SJCRH30 (cell line): ENCODE results near the gene NR3C1. TPM values are rescaled to one million over a fixed set of nuclear protein-coding genes. Genes with fewer than 3 reads are reported as not detected.

ENCODE experiments used
- DNase-seq, 2 experiments: peaks; one replicate each; pipeline ENCODE4 v3.0.0-alpha.2; 2015 to 2020
- H3K27ac ChIP-seq: fragments of 250-450 bp; sonication (Bioruptor Pico); 2 replicates; pipeline ENCODE4 v1.5.1; 2020; ENCODE audit warnings: mild to moderate bottlenecking, moderate library complexity
- H3K27me3 ChIP-seq: fragments of 250-450 bp; sonication (Bioruptor Pico); 2 replicates; pipeline ENCODE4 v1.5.1; 2020; ENCODE audit warnings: mild to moderate bottlenecking, moderate library complexity
- H3K36me3 ChIP-seq: fragments of 250-450 bp; sonication (Bioruptor Pico); 2 replicates; pipeline ENCODE4 v1.5.1; 2020; ENCODE audit warnings: mild to moderate bottlenecking, moderate library complexity
- H3K4me1 ChIP-seq: fragments of 250-450 bp; sonication (Bioruptor Pico); 2 replicates; pipeline ENCODE4 v1.5.1; 2020; ENCODE audit warnings: mild to moderate bottlenecking, moderate library complexity
- H3K4me3 ChIP-seq: fragments of 250-450 bp; sonication (Bioruptor Pico); 2 replicates; pipeline ENCODE4 v1.5.1; 2020; ENCODE audit warnings: mild to moderate bottlenecking, moderate library complexity
- H3K9me3 ChIP-seq: fragments of 250-450 bp; sonication (Bioruptor Pico); replicated peaks from 2 replicates; pipeline ENCODE4 v1.5.1; 2020; ENCODE audit warnings: mild to moderate bottlenecking, moderate library complexity
- total RNA-seq: library from RNA; depleted of rRNA; stranded (reverse); fragments of >200 nt; shearing (Covaris generic); gene quantifications from 2 replicates; pipeline ENCODE4 v1.2.3, GENCODE V29; 2014

Gene NR3C1
- total RNA-seq, 1 experiment from 2014 or later, result 31.9 TPM

GRCh38 chr5:143406408-143406807 lies 2.9 kb upstream of the NR3C1 start:
- H3K27me3 ChIP-seq, result no peaks in the 10 kb centered on the region
- no peak for DNase-seq
- no peaks in the 10 kb centered on the region for H3K36me3 ChIP-seq
- H3K4me3 ChIP-seq, result peak overlapping the region; percentile 77
- H3K27ac ChIP-seq, result no peak overlapping the region
- H3K9me3 ChIP-seq, result no peaks in the 10 kb centered on the region; the same call in 1 of the 2 replicates
- H3K4me1 ChIP-seq, result no peaks in the 10 kb centered on the region; the same call in 1 of the 2 replicates

DNA sequence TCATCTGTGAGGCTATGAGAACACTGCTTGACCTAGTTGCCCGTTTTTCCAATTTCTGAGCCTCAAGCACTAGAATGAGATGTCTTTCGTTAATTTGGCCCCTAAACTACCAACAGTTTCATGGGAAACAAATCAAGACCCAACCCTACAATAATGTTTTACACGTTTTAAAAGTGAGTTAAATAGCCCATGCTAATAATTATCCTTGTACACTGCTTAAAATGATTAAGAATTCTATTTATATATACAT lies 2.3 kb upstream of the NR3C1 start:
- Histone ChIP-seq H3K4me3 (peak overlapping the region; percentile 77), H3K36me3 (no peaks in the 10 kb centered on the region), H3K4me1 (no peaks in the 10 kb centered on the region; the same call in 1 of the 2 replicates), H3K27ac (peak overlapping the region; percentile 97), H3K27me3 (no peaks in the 10 kb centered on the region), H3K9me3 (no peaks in the 10 kb centered on the region)
- no peak for DNase-seq

DNA sequence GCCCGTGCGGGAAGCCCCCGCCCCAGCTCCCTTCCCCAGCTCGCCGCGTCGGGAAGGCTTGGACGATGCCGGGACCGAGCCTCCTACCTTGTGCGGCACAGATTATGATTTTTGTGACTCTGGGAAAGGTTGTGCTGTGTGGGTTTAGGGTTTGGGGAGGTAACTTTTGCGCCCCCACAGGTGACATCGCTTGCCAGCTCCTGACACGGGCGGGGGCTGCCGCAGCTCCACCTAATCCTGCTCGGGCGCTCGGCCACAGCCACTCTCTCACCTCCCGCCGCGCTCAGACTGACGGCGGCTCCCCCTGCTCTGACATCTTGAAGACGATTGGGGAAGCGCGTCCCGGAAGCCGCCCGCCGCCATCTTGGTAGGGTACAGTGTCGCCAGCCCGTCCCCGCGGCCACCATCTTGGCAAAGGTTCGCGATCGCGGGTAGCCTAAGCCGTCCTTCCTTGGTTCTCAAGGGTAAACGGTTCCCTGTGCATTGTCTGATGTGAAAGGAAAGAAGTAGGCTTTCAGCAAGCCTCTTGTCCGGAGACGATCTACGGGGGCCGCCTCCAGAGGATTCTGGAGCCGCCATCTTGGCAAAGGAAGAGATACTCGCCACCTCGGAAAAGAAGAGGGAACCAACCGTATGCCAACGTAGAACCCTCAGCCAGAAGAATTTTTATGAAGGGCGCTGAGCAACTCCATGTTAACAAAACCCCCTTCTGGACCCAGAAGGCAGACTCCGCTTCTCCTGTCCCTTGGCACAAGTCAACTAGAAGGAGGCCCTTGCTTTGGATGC lies 1.8 kb upstream of the NR3C1 start:
- Histone ChIP-seq H3K9me3 (no peaks in the 10 kb centered on the region), H3K4me1 (no peaks in the 10 kb centered on the region; the same call in 1 of the 2 replicates), H3K27me3 (no peaks in the 10 kb centered on the region), H3K36me3 (no peaks in the 10 kb centered on the region; the same call in 1 of the 2 replicates), H3K27ac (peak overlapping the region; percentile 97), H3K4me3 (peak overlapping the region; percentile 77)
- DNase-seq, result peak; percentile 83 to 89

DNA sequence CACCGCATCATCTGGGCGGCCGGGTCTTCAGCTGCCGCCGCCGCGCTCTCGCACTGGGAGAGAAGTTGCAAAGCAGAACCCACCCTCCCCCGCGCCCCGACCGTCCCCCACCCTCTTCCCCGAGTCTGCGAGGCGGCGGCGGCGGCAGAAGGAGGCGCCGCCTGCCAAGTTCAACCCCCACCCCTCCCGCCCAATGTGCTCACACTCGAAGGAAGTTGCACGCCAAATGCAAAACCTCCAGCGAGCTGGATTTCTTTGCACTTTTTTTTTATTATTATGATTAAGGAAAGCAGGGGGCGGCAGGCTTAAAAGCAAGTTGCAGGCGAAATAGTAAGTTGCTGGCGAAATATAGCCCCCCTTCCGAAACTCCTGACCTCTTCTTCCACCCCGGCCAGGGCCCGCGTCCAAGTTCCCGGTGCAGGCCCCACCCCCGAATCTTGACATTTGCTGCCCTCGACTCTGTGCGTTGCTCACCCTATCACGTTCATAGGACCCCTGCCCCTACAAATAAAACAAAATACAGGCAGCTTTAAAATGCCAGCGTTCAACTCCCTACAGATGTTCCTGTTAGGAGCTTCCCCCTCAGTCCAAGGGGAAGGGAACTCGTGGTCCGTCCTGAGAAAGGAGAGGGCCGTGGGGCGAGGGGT lies 1.1 kb upstream of the NR3C1 start:
- DNase-seq, result peak; percentile 67 to 72
- Histone ChIP-seq H3K4me3 (peak overlapping the region; percentile 77), H3K36me3 (peaks cover 3% of the 10 kb centered on the region), H3K27ac (peak overlapping the region; percentile 97), H3K4me1 (no peaks in the 10 kb centered on the region; the same call in 1 of the 2 replicates), H3K27me3 (no peaks in the 10 kb centered on the region), H3K9me3 (no peaks in the 10 kb centered on the region)

- peaks cover 14% of the 10 kb centered on the region for H3K36me3 ChIP-seq
Observed at GRCh38 chr5:143403334-143403592, 223 bp downstream of the NR3C1 start.

DNA sequence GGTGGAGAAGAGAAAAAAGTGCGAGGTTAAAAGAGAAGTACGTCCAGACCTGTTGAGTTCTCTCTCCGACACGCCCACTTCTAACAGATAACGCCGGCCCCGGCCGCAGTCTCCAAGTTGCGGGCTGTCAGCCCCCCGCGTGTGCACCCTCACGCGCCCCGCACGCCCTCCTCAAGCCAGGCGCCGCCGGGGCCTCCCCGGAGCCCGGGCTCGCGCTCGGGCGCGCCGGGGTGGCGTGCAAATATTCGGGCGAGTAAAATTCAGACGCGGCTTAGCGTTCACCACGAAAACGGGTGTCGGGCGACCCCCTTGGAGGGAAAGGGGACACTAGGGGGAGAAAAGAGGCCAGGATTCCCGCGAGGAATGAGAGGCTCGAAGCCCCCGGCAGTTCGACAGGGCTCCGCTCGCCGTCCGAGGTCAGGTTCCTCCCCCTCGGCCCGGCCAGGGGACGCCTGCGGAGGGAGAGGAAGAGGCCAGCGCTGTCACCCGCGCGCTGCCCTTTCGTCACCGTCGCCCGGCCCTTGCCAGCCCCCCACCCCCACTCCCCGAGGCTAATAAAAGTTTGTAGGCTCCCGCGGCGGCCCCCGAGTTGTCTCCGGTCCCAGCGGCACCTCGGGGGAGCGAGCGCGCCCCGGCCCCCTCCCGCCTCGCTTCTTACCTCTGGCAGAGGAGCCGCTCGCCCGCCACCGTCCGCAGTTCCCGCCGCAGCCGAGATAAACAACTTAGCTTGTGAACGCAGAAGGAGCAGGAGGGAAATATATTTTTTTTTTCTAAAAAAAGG lies 743 bp downstream of the NR3C1 start:
- H3K27me3 ChIP-seq, result no peaks in the 10 kb centered on the region
- peak overlapping the region; percentile 77 for H3K4me3 ChIP-seq
- no peaks in the 10 kb centered on the region for H3K9me3 ChIP-seq
- peaks cover 11% of the 10 kb centered on the region for H3K4me1 ChIP-seq
- peak overlapping the region; percentile 83 for H3K27ac ChIP-seq
- H3K36me3 ChIP-seq, result peaks cover 14% of the 10 kb centered on the region
- peak; percentile 64 to 68 for DNase-seq

More at GRCh38 chr5:143403334-143403592, 223 bp downstream of the NR3C1 start:
- H3K27ac ChIP-seq, result peak overlapping the region; percentile 83
- DNase-seq, result no peak
- H3K9me3 ChIP-seq, result no peaks in the 10 kb centered on the region
- peaks cover 11% of the 10 kb centered on the region for H3K4me1 ChIP-seq
- H3K27me3 ChIP-seq, result no peaks in the 10 kb centered on the region
- H3K4me3 ChIP-seq, result peak overlapping the region; percentile 77

GRCh38 chr5:143402017-143402552 lies 1.4 kb downstream of the NR3C1 start:
- Histone ChIP-seq H3K27me3 (no peaks in the 10 kb centered on the region), H3K4me3 (peak overlapping the region; percentile 77), H3K4me1 (peaks cover 11% of the 10 kb centered on the region), H3K9me3 (no peaks in the 10 kb centered on the region), H3K36me3 (peaks cover 18% of the 10 kb centered on the region), H3K27ac (peak overlapping the region; percentile 83)
- DNase-seq, result peak; percentile 29 to 59

DNA sequence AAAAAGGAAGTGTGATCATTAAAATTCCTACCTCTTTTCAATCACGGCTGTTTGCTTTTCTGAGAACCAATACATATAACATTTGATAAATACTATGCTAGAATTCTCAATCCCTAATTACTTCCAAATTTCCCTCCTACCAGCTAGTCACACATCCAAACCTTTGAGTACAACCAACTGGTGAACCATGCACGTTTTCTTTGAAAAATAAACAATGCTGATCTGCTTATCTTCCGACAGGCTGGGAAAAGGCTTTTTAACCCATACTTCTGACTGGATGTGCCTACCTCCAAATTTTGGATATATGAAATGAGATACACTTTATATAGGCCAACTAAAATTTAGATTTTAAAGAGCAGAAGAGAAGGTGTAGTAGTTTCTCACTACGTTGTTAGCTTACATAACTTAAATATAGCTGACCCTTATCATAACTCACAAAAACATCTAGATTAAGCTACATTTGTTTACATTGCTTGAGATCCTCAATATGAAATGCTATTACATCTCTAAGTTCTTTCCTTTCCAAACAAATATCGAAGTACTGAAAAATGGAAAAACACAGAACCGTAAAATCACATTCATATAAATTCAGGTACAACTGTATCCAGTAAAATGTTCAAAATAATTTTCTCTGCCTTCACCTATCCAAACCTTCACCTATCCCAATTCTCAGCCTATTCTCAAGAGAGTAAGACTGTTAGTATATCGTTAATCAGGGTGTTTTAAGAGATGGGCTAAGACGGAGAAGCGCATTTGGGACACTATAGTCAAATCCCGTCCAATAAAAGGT lies 2.1 kb downstream of the NR3C1 start:
- Histone ChIP-seq H3K27ac (peak overlapping the region; percentile 83; the same call in 1 of the 2 replicates), H3K4me3 (peak overlapping the region; percentile 77), H3K36me3 (peaks cover 18% of the 10 kb centered on the region), H3K4me1 (peaks cover 11% of the 10 kb centered on the region), H3K9me3 (no peaks in the 10 kb centered on the region), H3K27me3 (no peaks in the 10 kb centered on the region)
- no peak for DNase-seq

DNA sequence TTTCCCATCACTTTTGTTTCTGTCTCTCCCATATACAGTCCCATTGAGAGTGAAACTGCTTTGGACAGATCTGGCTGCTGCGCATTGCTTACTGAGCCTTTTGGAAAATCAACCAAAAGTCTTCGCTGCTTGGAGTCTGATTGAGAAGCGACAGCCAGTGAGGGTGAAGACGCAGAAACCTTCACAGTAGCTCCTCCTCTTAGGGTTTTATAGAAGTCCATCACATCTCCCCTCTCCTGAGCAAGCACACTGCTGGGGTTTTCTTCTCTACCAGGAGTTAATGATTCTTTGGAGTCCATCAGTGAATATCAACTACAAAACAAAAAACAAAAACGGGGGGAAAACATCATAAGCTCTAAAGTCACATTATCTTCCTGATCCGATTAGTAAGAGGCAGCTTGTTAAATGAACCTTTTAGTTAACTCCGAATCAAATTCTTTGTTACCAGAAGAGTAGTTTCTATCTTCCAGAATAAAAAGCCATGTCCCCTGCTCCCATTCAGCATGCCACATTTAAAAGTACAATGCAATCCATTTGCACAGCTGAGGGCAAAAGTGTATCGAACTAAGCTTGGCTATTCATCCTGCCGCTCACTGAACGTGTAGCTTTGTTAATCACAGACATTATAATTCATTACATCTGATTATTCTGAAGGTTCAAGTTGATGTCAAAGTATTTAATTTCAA lies 2.8 kb downstream of the NR3C1 start:
- H3K36me3 ChIP-seq, result peaks cover 18% of the 10 kb centered on the region
- H3K9me3 ChIP-seq, result no peaks in the 10 kb centered on the region
- H3K27me3 ChIP-seq, result no peaks in the 10 kb centered on the region
- no peak overlapping the region for H3K27ac ChIP-seq
- DNase-seq, result no peak
- no peak overlapping the region for H3K4me3 ChIP-seq
- peaks cover 18% of the 10 kb centered on the region for H3K4me1 ChIP-seq

DNA sequence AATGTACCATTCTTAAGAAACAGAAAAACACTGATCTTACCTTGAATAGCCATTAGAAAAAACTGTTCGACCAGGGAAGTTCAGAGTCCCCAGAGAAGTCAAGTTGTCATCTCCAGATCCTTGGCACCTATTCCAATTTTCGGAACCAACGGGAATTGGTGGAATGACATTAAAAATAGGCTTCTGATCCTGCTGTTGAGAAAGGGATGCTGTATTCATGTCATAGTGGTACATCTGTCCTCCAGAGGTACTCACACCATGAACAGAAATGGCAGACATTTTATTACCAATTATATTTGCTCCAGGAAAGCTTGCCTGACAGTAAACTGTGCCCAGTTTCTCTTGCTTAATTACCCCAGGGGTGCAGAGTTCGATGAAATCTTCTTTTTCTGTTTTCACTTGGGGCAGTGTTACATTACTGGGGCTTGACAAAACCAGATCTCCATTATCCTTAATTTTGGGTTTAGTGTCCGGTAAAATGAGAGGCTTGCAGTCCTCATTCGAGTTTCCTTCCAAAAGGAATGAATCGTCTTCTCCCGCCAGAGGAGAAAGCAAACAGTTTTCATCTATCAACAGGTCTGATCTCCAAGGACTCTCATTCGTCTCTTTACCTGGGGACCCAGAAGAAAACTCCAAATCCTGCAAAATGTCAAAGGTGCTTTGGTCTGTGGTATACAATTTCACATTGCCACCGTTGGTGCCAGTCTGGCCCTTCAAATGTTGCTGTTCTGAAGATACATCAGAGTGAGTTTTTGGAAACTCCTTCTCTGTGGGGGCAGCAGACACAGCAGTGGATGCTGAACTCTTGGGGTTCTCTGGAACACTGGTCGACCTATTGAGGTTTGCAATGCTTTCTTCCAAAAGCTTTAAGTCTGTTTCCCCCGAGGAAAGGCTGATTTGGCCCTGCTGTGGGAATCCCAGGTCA lies 3.6 kb downstream of the NR3C1 start:
- Histone ChIP-seq H3K27ac (no peak overlapping the region), H3K27me3 (no peaks in the 10 kb centered on the region), H3K4me3 (no peak overlapping the region), H3K36me3 (peaks cover 18% of the 10 kb centered on the region), H3K9me3 (no peaks in the 10 kb centered on the region), H3K4me1 (peaks cover 18% of the 10 kb centered on the region)
- no peak for DNase-seq

- Histone ChIP-seq H3K27me3 (no peaks in the 10 kb centered on the region), H3K4me1 (peaks cover 18% of the 10 kb centered on the region), H3K27ac (no peak overlapping the region), H3K36me3 (peaks cover 18% of the 10 kb centered on the region), H3K9me3 (no peaks in the 10 kb centered on the region), H3K4me3 (no peak overlapping the region)
- DNase-seq, result no peak
Observed at GRCh38 chr5:143398451-143399237, 4.8 kb downstream of the NR3C1 start.

GRCh38 chr5:143398053-143398355 lies 5.5 kb downstream of the NR3C1 start:
- Histone ChIP-seq H3K27ac (no peak overlapping the region), H3K4me1 (peaks cover 18% of the 10 kb centered on the region), H3K27me3 (no peaks in the 10 kb centered on the region), H3K9me3 (no peaks in the 10 kb centered on the region), H3K4me3 (no peak overlapping the region), H3K36me3 (peaks cover 18% of the 10 kb centered on the region)
- DNase-seq, result no peak
